Mononuclear cell (primary cell): ENCODE results near the gene RCOR3. TPM values are rescaled to one million over a fixed set of nuclear protein-coding genes. Genes with fewer than 3 reads are reported as not detected.
"Not testable (repeated sequence)": the region's sequence is repeated elsewhere in the genome, so short reads cannot be mapped to it uniquely, and the experiment has no call there.

Source experiments
- H3K27me3 ChIP-seq: 2 replicates; pipeline ENCODE4 v1.6.0; 2011; ENCODE audit warnings: low read length, control low read depth; ENCODE audit not compliant: insufficient read depth
- H3K4me1 ChIP-seq: 2 replicates; pipeline ENCODE4 v1.5.1; 2011; ENCODE audit warnings: mild to moderate bottlenecking, low read length, control low read depth; ENCODE audit not compliant: insufficient read depth
- H3K4me3 ChIP-seq: 2 replicates; pipeline ENCODE4 v1.5.1; 2011; ENCODE audit warnings: mild to moderate bottlenecking, low read length, moderate library complexity
- H3K9me3 ChIP-seq: 2 replicates; pipeline ENCODE4 v1.5.1; 2011; ENCODE audit warnings: low read depth, mild to moderate bottlenecking, control low read depth, low read length
- total RNA-seq: library from RNA; depleted of rRNA; stranded (reverse); fragments of >200 nt; gene quantifications from one replicate; pipeline ENCODE4 v1.2.3, GENCODE V29; 2012

RCOR3 gene
- total RNA-seq, 1 donor, result 53.4 TPM

DNA sequence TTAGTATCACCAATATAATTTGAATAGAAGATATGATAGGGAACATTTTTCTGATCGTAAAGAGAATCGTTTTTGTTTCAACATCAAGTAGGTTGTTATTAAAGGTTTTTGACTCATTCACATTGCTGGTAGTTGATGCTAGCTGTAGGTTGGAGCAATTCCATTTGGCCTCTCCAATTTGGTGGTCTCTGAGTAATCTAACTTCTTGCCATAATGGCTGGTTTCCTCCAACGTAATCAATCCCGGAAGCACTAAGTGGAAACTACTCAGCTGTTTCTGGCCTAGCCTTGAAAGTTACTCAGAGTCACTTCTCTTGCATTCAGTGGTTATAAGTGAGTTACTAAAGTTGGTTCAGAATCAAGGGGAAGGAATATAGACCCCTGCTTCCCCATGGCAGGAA is 26.0 kb downstream of the RCOR3 start:
- no peaks in the 10 kb centered on the region for H3K9me3 ChIP-seq
- H3K4me3 ChIP-seq, result no peak overlapping the region
- H3K27me3 ChIP-seq, result no peaks in the 10 kb centered on the region
- no peaks in the 10 kb centered on the region for H3K4me1 ChIP-seq

DNA sequence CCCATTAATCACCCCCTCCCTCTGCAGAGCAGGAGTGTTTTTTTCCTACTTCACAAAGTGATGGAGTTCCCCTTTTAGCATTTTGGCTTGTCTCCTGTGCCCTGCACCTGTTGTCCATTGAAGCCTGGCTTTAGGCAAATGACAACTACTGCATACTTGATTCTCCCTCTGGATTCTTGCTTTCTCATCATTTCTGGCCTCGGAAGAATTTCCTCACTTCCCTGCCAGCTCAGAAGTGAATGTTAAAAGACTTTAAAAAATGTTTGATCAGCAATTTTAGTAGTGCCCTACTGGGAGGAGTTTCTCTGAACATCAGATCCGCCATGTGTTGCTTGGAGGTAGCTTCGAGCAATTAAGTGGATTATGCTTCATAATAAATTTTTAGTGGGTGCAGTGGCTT is 28.1 kb downstream of the RCOR3 start:
- H3K9me3 ChIP-seq, result no peaks in the 10 kb centered on the region
- H3K27me3 ChIP-seq, result no peaks in the 10 kb centered on the region
- no peak overlapping the region for H3K4me3 ChIP-seq
- no peaks in the 10 kb centered on the region for H3K4me1 ChIP-seq

DNA sequence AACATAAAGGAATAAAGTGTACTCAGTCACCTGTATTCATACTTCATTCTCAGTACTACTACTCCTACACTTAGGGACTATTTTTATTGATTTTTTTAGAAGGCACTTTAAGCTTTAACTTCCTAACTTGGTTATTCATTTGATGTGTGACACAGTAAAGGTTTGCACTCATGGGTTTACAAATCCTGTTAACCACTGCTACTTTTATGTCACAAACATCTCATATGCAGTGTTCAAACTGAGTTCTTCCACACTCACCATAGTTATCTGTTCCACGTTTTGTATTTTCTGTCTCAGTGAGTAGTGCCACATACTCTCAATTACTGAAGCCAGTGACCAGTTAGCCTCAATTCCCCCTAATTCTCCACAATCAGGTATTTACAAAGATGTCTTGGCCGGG is 33.2 kb downstream of the RCOR3 start:
- no peaks in the 10 kb centered on the region for H3K27me3 ChIP-seq

DNA sequence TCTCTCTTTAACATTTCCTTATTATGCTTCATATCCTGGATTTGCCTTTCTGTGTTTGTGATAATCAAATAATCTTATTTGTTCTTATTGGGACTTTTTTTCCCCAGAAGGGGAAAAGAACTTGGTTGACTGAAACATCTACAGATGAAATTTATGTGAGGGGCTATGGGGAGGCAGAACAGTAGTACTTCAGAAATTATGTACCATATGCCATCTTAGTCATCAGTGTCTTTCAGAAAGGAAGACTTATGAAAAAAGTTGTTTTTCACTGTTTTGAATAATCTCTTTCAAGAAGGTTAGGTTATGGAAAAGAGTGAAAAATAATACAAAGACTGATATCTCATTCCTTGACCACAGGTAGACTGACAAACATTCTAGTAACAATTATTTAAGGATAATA is 37.2 kb downstream of the RCOR3 start:
- Histone ChIP-seq H3K4me3 (no peak overlapping the region), H3K4me1 (no peaks in the 10 kb centered on the region)

More for the DNA sequence above, 33.2 kb downstream of the RCOR3 start:
- Histone ChIP-seq H3K9me3 (no peaks in the 10 kb centered on the region), H3K4me1 (no peaks in the 10 kb centered on the region), H3K4me3 (no peak overlapping the region)

DNA sequence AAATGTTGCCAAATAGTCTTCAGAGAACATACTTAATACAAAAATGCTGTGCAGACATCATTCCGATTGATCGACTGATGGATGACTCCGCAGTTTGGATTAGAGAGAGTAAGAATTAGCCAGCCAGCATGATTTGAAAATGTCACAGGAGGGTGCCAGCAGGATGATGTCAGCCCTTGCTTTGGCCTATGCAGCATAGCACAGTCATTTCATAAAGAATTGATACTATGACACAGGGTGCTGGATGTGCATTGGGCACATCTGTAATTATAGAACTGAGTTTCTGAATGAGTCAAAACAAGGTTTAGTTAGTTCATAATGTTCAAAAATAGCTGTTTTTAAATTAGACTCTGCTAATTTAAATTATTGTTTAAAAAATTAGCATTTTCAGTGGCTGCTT is 45.9 kb downstream of the RCOR3 start:
- Histone ChIP-seq H3K9me3 (no peaks in the 10 kb centered on the region), H3K4me1 (no peaks in the 10 kb centered on the region), H3K4me3 (no peak overlapping the region), H3K27me3 (no peaks in the 10 kb centered on the region)

More for the DNA sequence above, 37.2 kb downstream of the RCOR3 start:
- Histone ChIP-seq H3K27me3 (no peaks in the 10 kb centered on the region), H3K9me3 (no peaks in the 10 kb centered on the region)

DNA sequence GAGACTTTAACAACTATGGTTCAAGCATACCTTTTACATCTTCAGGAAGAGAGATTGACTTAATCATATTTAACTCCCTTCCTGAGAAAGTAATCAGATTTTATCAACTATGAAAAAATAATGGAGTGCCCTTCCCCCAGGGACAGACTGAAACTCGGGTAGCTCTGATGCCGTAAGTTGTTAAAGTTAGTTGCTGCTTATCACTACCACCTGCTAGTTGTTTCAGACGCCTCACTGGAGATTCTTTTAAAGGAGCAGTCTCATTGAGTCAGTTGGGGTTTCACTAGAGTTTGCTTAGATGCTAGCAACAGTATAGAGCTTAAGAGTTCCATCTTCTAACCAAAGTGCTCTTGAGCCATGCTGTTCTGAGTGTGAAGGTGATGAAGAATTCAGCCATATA is 50.5 kb downstream of the RCOR3 start:
- H3K27me3 ChIP-seq, result no peaks in the 10 kb centered on the region
- no peaks in the 10 kb centered on the region for H3K4me1 ChIP-seq
- H3K9me3 ChIP-seq, result no peaks in the 10 kb centered on the region
- H3K4me3 ChIP-seq, result no peak overlapping the region

DNA sequence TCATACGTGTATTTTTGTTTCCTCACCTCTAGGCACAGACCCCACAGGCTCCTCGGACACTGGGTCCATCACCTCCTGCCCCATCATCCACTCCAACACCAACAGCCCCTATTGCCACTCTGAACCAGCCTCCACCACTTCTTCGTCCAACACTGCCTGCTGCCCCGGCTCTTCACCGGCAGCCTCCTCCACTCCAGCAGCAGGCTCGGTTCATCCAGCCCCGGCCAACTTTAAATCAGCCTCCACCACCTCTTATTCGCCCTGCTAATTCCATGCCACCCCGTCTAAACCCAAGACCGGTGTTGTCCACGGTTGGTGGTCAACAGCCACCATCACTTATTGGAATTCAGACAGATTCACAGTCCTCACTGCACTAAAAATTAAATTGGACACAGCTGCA is 54.2 kb downstream of the RCOR3 start:
- H3K9me3 ChIP-seq, result no peaks in the 10 kb centered on the region
- H3K27me3 ChIP-seq, result no peaks in the 10 kb centered on the region
- H3K4me1 ChIP-seq, result no peaks in the 10 kb centered on the region
- H3K4me3 ChIP-seq, result no peak overlapping the region

DNA sequence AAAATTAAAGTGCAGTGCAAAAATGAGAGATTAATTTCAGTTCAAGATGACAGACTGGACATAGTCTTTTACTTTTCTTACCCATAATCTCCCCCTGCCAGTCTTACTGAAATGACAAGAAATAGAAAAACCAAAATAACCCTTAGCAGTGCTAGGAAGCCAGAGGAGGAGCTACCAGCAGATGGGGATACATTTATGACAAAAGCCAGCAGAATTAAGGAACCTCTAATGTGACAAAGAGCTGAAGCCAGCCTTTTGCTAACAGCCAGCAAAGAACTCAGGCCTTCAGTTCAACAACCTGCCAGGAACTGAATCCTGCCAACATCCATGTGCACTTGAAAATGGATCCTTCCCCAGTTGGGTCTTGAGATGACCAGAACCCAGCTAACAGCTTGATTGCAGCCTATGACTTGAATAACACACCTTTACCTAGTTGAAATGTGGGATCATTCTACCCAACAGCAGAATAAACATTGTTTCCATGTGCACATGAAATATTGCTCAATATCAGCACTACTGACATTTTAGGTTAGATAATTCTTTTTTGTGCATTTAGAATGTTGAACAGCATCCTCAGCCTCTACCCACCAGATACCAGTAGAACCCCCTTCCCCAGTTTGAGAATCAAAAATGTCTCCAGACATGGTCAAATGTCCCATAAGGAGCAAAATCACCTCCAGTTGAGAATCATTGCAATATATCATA is 59.6 kb downstream of the RCOR3 start:
- Histone ChIP-seq H3K27me3 (no peaks in the 10 kb centered on the region), H3K9me3 (no peaks in the 10 kb centered on the region), H3K4me1 (no peaks in the 10 kb centered on the region), H3K4me3 (no peak overlapping the region)

DNA sequence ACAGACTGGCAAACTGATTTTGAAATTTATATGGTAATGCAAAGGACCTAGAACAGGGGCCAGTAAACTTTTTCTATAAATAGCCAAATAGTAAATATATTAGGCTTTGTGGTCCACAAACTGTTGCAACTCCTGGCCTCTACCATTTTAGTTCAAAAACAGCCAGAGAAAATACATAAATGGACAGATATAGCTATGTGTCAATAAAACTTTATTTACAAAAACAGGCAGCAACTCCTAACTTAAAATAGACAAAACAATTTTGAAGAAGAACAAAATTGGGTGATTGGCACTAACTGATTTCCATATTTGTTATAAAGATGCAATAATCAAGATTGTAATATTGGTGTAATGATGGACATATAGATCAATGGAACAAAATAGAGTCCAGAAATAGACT is 60.7 kb downstream of the RCOR3 start:
- Histone ChIP-seq H3K4me1 (no peaks in the 10 kb centered on the region), H3K9me3 (no peaks in the 10 kb centered on the region), H3K27me3 (no peaks in the 10 kb centered on the region), H3K4me3 (no peak overlapping the region)

DNA sequence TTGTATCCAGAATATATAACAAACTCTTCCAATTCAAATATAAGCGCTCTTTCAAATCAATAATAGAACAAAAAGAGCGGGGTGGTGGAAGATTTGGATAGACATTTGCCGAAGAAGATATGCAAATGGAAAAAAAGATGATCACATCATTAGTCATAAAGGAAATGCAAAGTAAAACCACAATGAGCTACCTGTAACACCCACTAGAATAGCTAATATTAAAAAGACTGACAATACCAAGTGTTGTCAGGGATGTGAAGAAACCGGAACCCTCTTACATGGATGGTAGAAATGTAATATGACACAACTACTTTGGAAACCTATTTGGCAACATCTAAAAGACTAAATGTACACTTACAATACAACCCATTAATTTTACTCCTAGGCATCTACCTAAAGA is 61.8 kb downstream of the RCOR3 start:
- Histone ChIP-seq H3K27me3 (no peaks in the 10 kb centered on the region), H3K4me1 (peaks cover 9% of the 10 kb centered on the region), H3K4me3 (no peak overlapping the region), H3K9me3 (no peaks in the 10 kb centered on the region)

DNA sequence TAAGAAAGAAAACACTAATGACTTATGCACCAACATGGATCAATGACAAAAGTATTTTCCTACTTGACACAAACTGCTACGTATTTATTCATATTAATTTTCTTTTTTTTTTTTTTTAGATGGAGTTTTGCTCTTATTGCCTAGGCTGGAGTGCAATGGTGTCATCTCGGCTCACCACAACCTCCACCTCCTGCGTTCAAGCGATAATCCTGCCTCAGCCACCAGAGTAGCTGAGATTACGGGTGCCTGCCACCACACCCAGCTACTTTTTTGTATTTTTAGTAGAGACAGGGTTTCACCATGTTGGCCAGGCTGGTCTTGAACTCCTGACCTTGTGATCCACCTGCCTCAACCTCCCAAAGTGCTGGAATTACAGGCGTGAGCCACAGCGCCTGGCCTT is 62.5 kb downstream of the RCOR3 start:
- H3K27me3 ChIP-seq, H3K9me3 ChIP-seq, H3K4me3 ChIP-seq: not testable (repeated sequence)
- H3K4me1 ChIP-seq, result peaks cover 15% of the 10 kb centered on the region

DNA sequence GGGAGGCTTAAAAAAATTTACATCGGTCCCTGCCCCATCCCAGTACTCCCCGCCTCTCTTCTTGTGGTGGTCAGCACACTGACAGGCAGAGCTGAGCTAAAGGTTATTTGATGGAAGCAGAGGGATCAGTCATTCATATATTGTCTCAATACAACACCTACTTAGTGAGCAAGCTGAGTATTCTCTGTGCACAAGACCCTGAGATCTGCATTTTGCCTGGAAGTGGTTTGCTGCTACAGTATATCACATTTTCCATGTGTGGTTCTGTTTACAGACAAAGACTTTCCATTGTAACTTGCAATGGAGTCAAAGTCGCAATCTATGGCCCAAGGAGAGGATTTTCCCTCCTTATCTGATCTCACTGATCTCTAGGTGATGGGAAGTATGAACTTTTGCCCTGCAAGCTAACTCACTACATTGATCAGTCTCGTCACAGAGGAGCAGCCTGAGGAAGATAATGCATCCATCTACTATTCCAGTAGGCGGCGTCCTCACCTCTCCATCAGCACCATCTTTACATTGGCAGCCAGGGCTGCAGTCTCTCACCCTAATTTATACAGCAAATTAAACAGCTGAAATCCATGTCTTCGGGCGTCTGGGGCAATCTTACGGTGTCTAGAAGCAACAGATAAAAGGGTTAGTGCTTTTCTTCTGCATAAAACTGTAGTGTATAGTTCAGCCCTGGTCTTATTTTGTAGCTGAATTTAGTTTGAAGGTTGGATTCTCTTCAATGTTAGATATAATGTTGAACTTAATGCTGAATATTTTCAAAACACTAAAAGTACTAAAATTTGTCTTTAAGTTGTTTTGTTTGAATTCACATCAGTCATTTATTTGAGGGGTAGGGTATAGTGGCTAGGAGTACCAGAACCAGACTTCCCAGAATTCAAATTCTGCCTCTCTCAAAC is 64.2 kb downstream of the RCOR3 start:
- Histone ChIP-seq H3K4me1 (peaks cover 23% of the 10 kb centered on the region), H3K4me3 (no peak overlapping the region), H3K9me3 (no peaks in the 10 kb centered on the region), H3K27me3 (no peaks in the 10 kb centered on the region)

DNA sequence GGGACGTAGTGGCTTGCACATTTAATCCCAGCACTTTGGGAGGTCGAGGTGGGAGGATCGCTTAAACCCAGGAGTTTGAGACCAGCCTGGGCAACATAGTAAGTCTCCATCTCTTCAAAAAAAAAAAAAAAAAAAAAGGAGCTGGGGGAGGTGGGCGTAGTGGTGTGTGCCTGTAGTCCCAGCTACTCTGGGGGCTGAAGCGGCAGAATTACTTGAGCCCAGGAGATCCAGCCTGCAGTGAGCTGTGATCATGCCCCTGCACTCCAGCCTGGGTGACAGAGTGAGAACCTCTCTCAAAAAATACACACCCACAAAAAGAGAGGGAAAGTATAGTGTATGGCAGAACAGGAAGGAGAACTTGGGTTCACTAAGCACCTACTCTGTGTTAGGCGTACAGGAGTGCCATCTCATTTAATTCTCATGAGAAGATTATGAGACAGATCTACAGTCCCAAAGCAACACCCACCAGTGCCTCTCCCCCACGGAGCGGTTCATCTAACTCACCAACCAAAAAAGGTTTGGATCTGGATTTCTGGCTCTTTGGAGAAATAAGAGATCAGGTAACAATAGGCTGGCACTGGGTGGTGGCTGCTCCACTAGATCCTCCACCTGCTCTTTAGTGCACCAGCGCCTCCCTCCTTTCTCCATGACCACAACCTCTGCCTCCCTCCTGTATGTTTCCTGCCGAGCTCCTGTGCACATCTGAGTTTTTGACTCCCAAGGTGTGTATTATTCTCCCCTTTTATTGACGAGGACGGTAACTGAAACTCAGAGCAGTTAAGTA is 66.0 kb downstream of the RCOR3 start:
- Histone ChIP-seq H3K4me1 (peaks cover 40% of the 10 kb centered on the region), H3K9me3 (no peaks in the 10 kb centered on the region), H3K27me3 (no peaks in the 10 kb centered on the region), H3K4me3 (no peak overlapping the region)

DNA sequence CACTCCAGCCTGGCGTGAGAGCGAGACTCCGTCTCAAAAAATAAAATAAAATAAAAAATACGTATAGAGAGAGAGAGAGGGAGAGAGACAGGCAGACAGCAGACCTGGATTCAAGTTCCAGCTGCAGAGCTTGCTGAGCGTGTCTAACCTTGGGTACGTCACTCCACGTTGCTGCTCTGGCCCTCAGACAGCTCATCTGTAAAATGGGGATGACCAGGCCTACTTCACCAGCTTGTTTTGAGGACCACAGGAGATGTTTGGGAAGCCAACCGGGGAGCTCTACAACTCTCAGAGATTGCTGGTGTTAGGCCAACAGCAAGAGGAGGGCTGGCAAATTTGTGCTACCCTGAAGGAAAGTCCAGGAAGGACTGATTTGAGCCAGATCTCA is 67.0 kb downstream of the RCOR3 start:
- Histone ChIP-seq H3K4me1 (peaks cover 50% of the 10 kb centered on the region), H3K4me3 (peak overlapping the region; percentile 62), H3K9me3 (no peaks in the 10 kb centered on the region), H3K27me3 (no peaks in the 10 kb centered on the region)
